HG03135 (cell line): ENCODE measurements around the gene MAP7.
"Not testable (repeated sequence)": the region's sequence is repeated elsewhere in the genome, so short reads cannot be mapped to it uniquely, and the experiment has no call there.

Source experiments
- ATAC-seq: cut with Tn5 transposase; IDR thresholded peaks from one replicate; pipeline ENCODE4 v1.9.1; 2021; ENCODE audit warnings: mild to moderate bottlenecking, moderate library complexity; ENCODE audit not compliant: unreplicated experiment

The MAP7 gene

GRCh38 chr6:136401749-136402148 lies 148.5 kb downstream of the MAP7 start:
- no peak for ATAC-seq

GRCh38 chr6:136401236-136401635 lies 149.0 kb downstream of the MAP7 start:
- ATAC-seq, result not testable (repeated sequence)

- ATAC-seq, result no peak
These were observed 151.8 kb downstream of the MAP7 start for GRCh38 chr6:136398453-136398852.

GRCh38 chr6:136396908-136397307 lies 153.3 kb downstream of the MAP7 start:
- no peak for ATAC-seq

GRCh38 chr6:136390959-136391358 lies 159.3 kb downstream of the MAP7 start:
- ATAC-seq, result not testable (repeated sequence)

- ATAC-seq, result no peak
These were observed 162.9 kb downstream of the MAP7 start for GRCh38 chr6:136387316-136387715.

GRCh38 chr6:136383268-136383937 lies 166.8 kb downstream of the MAP7 start:
- ATAC-seq, result no peak

GRCh38 chr6:136382676-136383252 lies 167.5 kb downstream of the MAP7 start:
- ATAC-seq, result no peak

GRCh38 chr6:136378888-136379287 lies 171.3 kb downstream of the MAP7 start:
- no peak for ATAC-seq

- not testable (repeated sequence) for ATAC-seq
These were observed 174.4 kb downstream of the MAP7 start for GRCh38 chr6:136375836-136376235.

GRCh38 chr6:136371959-136372358 lies 178.3 kb downstream of the MAP7 start:
- ATAC-seq, result no peak

- ATAC-seq, result no peak
These were observed 179.1 kb downstream of the MAP7 start for GRCh38 chr6:136370988-136371728.

- ATAC-seq, result no peak
These were observed 184.4 kb downstream of the MAP7 start for GRCh38 chr6:136365776-136366354.

GRCh38 chr6:136362421-136363356 lies 187.5 kb downstream of the MAP7 start:
- no peak for ATAC-seq

- no peak for ATAC-seq
These were observed 188.4 kb downstream of the MAP7 start for GRCh38 chr6:136361787-136362186.

GRCh38 chr6:136360783-136361182 lies 189.4 kb downstream of the MAP7 start:
- no peak for ATAC-seq

- ATAC-seq, result no peak
These were observed 190.4 kb downstream of the MAP7 start for GRCh38 chr6:136359851-136360250.

- ATAC-seq, result no peak
These were observed 198.6 kb downstream of the MAP7 start for GRCh38 chr6:136351518-136352110.

GRCh38 chr6:136350914-136351313 lies 199.3 kb downstream of the MAP7 start:
- no peak for ATAC-seq

GRCh38 chr6:136347847-136348246 lies 202.4 kb downstream of the MAP7 start:
- ATAC-seq, result no peak
